ENCODE measurements around the gene GMDS. TPM values are rescaled to one million over a fixed set of nuclear protein-coding genes. Genes with fewer than 3 reads are reported as not detected.

The GMDS gene
- total RNA-seq, 5 donors from 2014 or later (not counting 1 experiment from before 2014, with no cell fraction given) = 12.9 to 21.5 (median 14.6) TPM

DNA sequence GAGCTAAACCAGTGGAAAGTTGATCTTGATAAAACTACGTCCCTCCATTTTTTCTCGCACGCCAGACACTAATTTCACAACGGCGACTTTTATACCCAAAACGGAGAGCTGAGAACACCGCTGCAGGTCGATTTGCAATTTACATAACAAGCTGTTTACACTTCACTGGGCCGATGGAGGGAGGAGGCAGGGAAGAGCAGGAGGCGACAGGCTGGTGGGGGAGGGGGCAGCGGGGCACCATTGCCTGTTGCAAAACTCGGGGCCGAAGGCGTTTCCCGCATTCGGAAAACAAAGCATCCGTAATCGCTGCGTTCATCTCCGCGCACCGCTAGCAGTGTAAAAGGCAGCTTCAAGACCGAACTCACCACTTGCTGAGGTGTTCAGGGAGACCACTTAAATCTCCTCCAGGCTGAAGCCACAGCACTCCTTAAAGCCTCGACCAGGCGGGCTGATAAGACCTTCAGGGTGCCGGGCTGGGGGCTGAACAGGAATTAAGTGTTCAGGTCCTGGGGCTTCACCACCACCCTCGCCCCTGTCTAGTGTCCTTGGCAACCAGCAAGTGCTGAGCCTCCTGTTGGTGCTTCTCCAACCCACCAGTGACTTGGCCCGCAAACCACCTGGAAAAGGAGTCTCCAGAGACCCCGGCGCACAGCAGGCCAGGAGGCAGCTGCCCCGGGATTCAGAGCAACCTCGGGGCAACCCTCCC, 637.7 kb downstream of the GMDS start:
- no peak for ATAC-seq (replicated peaks in 1 of 4)
- Mint-ChIP-seq H3K27ac (peak overlapping the region in 1 of 2 donors; percentile 2), H3K9me3 (no peaks in the 10 kb centered on the region), H3K36me3 (no peaks in the 10 kb centered on the region), H3K4me3 (peak overlapping the region; percentile 35 to 70 (median 47)), H3K4me1 (peaks cover 45 to 50% (median 46%) of the 10 kb centered on the region in 3 donors), H3K27me3 (peaks cover 61 to 65% of the 10 kb centered on the region in 2 donors)
- ChIA-PET POLR2A (interaction anchor here in 1 of 2 donors (0.6 kb wide), 1 partner anchor 408 kb away, joined by 4 read pairs; no protein-coding TSS in a partner anchor), CTCF (interaction anchor here (1.1 to 2.4 kb wide), 6 partner anchors 10 to 1027 kb away, joined by 4 to 10 read pairs (median 7); no protein-coding TSS in a partner anchor)
- Histone ChIP-seq H3K9me3 (no peaks in the 10 kb centered on the region), H3K27me3 (replicated peaks in 1 of 2; ENCODE audit: control insufficient read depth in 2 of 2, extremely low read depth in 1 of 2, insufficient read depth in 2 of 2, low read length in 1 of 2) (peaks cover 6 to 76% of the 10 kb centered on the region in 2 experiments), H3K4me3 (ENCODE audit: control insufficient read depth in 1 of 2, extremely low read depth in 1 of 2, low read length in 1 of 2) (peak overlapping the region in 1 of 2 donors; percentile 17), H3K36me3 (ENCODE audit: control insufficient read depth in 2 of 2, extremely low read depth in 1 of 2, insufficient read depth in 1 of 2, low read length in 1 of 2) (no peaks in the 10 kb centered on the region), H3K27ac (ENCODE audit: low read length) (no peak overlapping the region), H3K4me1 (ENCODE audit: control insufficient read depth in 1 of 2, extremely low read depth in 1 of 2, insufficient read depth in 2 of 2, low read length in 2 of 2) (peaks cover 17 to 64% of the 10 kb centered on the region in 2 experiments)
- 3% methylated on average over 22 of the region's 32 CpGs for WGBS (ENCODE audit: insufficient coverage)
- DNase-seq = peak in 1 of 35 experiments; percentile 26

GRCh38 chr6:1606780-1607515, 638.5 kb downstream of the GMDS start:
- Mint-ChIP-seq H3K27me3 (peaks cover 61 to 65% of the 10 kb centered on the region in 2 donors), H3K4me3 (peak overlapping the region; percentile 35 to 70 (median 47)), H3K27ac (no peak overlapping the region), H3K9me3 (no peaks in the 10 kb centered on the region), H3K4me1 (peaks cover 39 to 44% (median 40%) of the 10 kb centered on the region in 3 donors), H3K36me3 (no peaks in the 10 kb centered on the region)
- POLR2A ChIA-PET = interaction anchor here in 1 of 2 donors (0.5 to 0.6 kb wide), 2 partner anchors 409 to 1330 kb away, joined by 4 to 5 read pairs; no protein-coding TSS in a partner anchor
- CTCF ChIA-PET = interaction anchor here (0.5 to 2.4 kb wide), 13 partner anchors 9 to 1027 kb away, joined by 3 to 10 read pairs (median 4); no protein-coding TSS in a partner anchor
- H3K4me3 ChIP-seq (ENCODE audit: control insufficient read depth in 1 of 2, extremely low read depth in 1 of 2, low read length in 1 of 2) = no peak overlapping the region
- 19% methylated on average over 5 of the region's 22 CpGs for WGBS (ENCODE audit: insufficient coverage)
- peaks cover 5 to 78% of the 10 kb centered on the region in 2 experiments for H3K27me3 ChIP-seq (replicated peaks in 1 of 2; ENCODE audit: control insufficient read depth in 2 of 2, extremely low read depth in 1 of 2, insufficient read depth in 2 of 2, low read length in 1 of 2)
- no peaks in the 10 kb centered on the region for H3K36me3 ChIP-seq (ENCODE audit: control insufficient read depth in 2 of 2, extremely low read depth in 1 of 2, insufficient read depth in 1 of 2, low read length in 1 of 2)
- peaks cover 12 to 59% of the 10 kb centered on the region in 2 experiments for H3K4me1 ChIP-seq (ENCODE audit: control insufficient read depth in 1 of 2, extremely low read depth in 1 of 2, insufficient read depth in 2 of 2, low read length in 2 of 2)
- DNase-seq (no peak), ATAC-seq (replicated peaks in 1 of 4) (no peak)
- no peak overlapping the region for H3K27ac ChIP-seq (ENCODE audit: low read length)
- H3K9me3 ChIP-seq = no peaks in the 10 kb centered on the region

- DNase-seq (no peak), ATAC-seq (replicated peaks in 1 of 4) (no peak)
- H3K27me3 ChIP-seq (replicated peaks in 1 of 2; ENCODE audit: control insufficient read depth in 2 of 2, extremely low read depth in 1 of 2, insufficient read depth in 2 of 2, low read length in 1 of 2) = peaks cover 5 to 82% of the 10 kb centered on the region in 2 experiments
- CTCF ChIA-PET = interaction anchor here (0.5 to 2.4 kb wide), 13 partner anchors 10 to 1028 kb away, joined by 3 to 10 read pairs (median 4); no protein-coding TSS in a partner anchor
- H3K4me1 Mint-ChIP-seq = peaks cover 37 to 43% (median 40%) of the 10 kb centered on the region in 3 donors
- no peak overlapping the region for H3K4me3 ChIP-seq (ENCODE audit: control insufficient read depth in 1 of 2, extremely low read depth in 1 of 2, low read length in 1 of 2)
- peak overlapping the region in 1 of 2 donors; percentile 65 for H3K27ac Mint-ChIP-seq
- H3K36me3 ChIP-seq (ENCODE audit: control insufficient read depth in 2 of 2, extremely low read depth in 1 of 2, insufficient read depth in 1 of 2, low read length in 1 of 2) = no peaks in the 10 kb centered on the region
- H3K4me3 Mint-ChIP-seq = peak overlapping the region; percentile 34 to 70 (median 59)
- peaks cover 9 to 57% of the 10 kb centered on the region in 2 experiments for H3K4me1 ChIP-seq (ENCODE audit: control insufficient read depth in 1 of 2, extremely low read depth in 1 of 2, insufficient read depth in 2 of 2, low read length in 2 of 2)
- no peaks in the 10 kb centered on the region for H3K9me3 Mint-ChIP-seq
- WGBS (ENCODE audit: insufficient coverage) = 5% methylated on average over 10 of the region's 26 CpGs
- no peak overlapping the region for H3K27ac ChIP-seq (ENCODE audit: low read length)
- H3K9me3 ChIP-seq = no peaks in the 10 kb centered on the region
- H3K27me3 Mint-ChIP-seq = peaks cover 62 to 67% of the 10 kb centered on the region in 2 donors
- H3K36me3 Mint-ChIP-seq = no peaks in the 10 kb centered on the region
- POLR2A ChIA-PET = interaction anchor here in 1 of 2 donors (0.5 kb wide), 1 partner anchor 1331 kb away, joined by 5 read pairs; no protein-coding TSS in a partner anchor
Measured at GRCh38 chr6:1605893-1606779, 639.3 kb downstream of the GMDS start.

GRCh38 chr6:1605004-1605892, 640.2 kb downstream of the GMDS start:
- Mint-ChIP-seq H3K27ac (no peak overlapping the region), H3K9me3 (no peaks in the 10 kb centered on the region)
- POLR2A ChIA-PET = no interaction called here

More at GRCh38 chr6:1605004-1605892, 640.2 kb downstream of the GMDS start:
- Histone ChIP-seq H3K4me3 (ENCODE audit: control insufficient read depth in 1 of 2, extremely low read depth in 1 of 2, low read length in 1 of 2) (peak overlapping the region in 1 of 2 donors; percentile 60), H3K27ac (ENCODE audit: low read length) (no peak overlapping the region), H3K36me3 (ENCODE audit: control insufficient read depth in 2 of 2, extremely low read depth in 1 of 2, insufficient read depth in 1 of 2, low read length in 1 of 2) (no peaks in the 10 kb centered on the region), H3K4me1 (ENCODE audit: control insufficient read depth in 1 of 2, extremely low read depth in 1 of 2, insufficient read depth in 2 of 2, low read length in 2 of 2) (peaks cover 9 to 52% of the 10 kb centered on the region in 2 experiments), H3K27me3 (replicated peaks in 1 of 2; ENCODE audit: control insufficient read depth in 2 of 2, extremely low read depth in 1 of 2, insufficient read depth in 2 of 2, low read length in 1 of 2) (peaks cover 8 to 83% of the 10 kb centered on the region in 2 experiments), H3K9me3 (no peaks in the 10 kb centered on the region)
- H3K4me3 Mint-ChIP-seq = peak overlapping the region; percentile 42 to 70 (median 59)
- peaks cover 37 to 40% (median 37%) of the 10 kb centered on the region in 3 donors for H3K4me1 Mint-ChIP-seq
- DNase-seq (peak in 2 of 35 experiments; percentile 18 to 28), ATAC-seq (replicated peaks in 1 of 4) (peak in 3 of 4 experiments; percentile 7 to 21 (median 9))
- H3K27me3 Mint-ChIP-seq = peaks cover 66 to 70% of the 10 kb centered on the region in 2 donors
- CTCF ChIA-PET = interaction anchor here (0.8 to 2.4 kb wide), 7 partner anchors 9 to 1029 kb away, joined by 3 to 10 read pairs (median 4); no protein-coding TSS in a partner anchor
- 7% methylated on average over 53 of the region's 65 CpGs for WGBS (ENCODE audit: insufficient coverage)
- H3K36me3 Mint-ChIP-seq = no peaks in the 10 kb centered on the region

Measured in T-cell (primary cell).